ENCODE measurements around the gene IQSEC1.

- TF ChIP-seq POLR2A (IDR thresholded peaks at IDR 0.05; ENCODE audit: low read depth, low read length) (no peak), TAF1 (IDR thresholded peaks at IDR 0.05; ENCODE audit: borderline replicate concordance, low read depth, low read length) (no peak)
Observed at GRCh38 chr3:13040361-13041074, 32.7 kb downstream of the IQSEC1 start.

All from GM12892 (cell line).